SK-N-SH treated with all-trans-retinoic acid at 6 μM for 48 hours (cell line): ENCODE measurements around the gene LPP.

ENCODE experiments used
- GLIS3 ChIP-seq: fragments of 250-450 bp; sonication (Bioruptor Pico); IDR thresholded peaks from 2 replicates; pipeline ENCODE4 v1.5.0; 2020; ENCODE audit warnings: mild to moderate bottlenecking, moderate library complexity
- TCF4 ChIP-seq: fragments of 250-450 bp; sonication (Bioruptor Pico); IDR thresholded peaks from 2 replicates; pipeline ENCODE4 v1.8.0; 2021; ENCODE audit warnings: mild to moderate bottlenecking, moderate library complexity, borderline replicate concordance
- ZC3H10 ChIP-seq: fragments of 250-450 bp; sonication (Bioruptor Pico); IDR thresholded peaks from 2 replicates; pipeline ENCODE4 v1.5.1; 2021; ENCODE audit warnings: mild to moderate bottlenecking, moderate library complexity
- ZFP3 ChIP-seq: fragments of 250-450 bp; sonication (Bioruptor Pico); IDR thresholded peaks from 2 replicates; pipeline ENCODE4 v1.5.0; 2020; ENCODE audit warnings: mild to moderate bottlenecking, moderate library complexity
- ZFP30 ChIP-seq: fragments of 450-650 bp; formaldehyde crosslinking; IDR thresholded peaks from 2 replicates; pipeline ENCODE4 v1.5.0; 2022; ENCODE audit warnings: mild to moderate bottlenecking, moderate library complexity

GRCh38 chr3:188392076-188392475 is 238.1 kb downstream of the LPP start:
- TF ChIP-seq TCF4 (CRISPR knock-in tag) (no peak), ZFP3 (no peak), GLIS3 (CRISPR knock-in tag) (no peak), ZC3H10 (CRISPR knock-in tag) (no peak), ZFP30 (CRISPR knock-in tag) (no peak)
